Measurements from ENCODE around the gene SH3D21. TPM values are rescaled to one million over a fixed set of nuclear protein-coding genes. Genes with fewer than 3 reads are reported as not detected.

The SH3D21 gene
- total and polyA plus RNA-seq, 2 of the 8 experiments (the other 6 are each of a cell fraction or from before 2014, with no cell fraction given): 3.4 to 8.6 TPM

DNA sequence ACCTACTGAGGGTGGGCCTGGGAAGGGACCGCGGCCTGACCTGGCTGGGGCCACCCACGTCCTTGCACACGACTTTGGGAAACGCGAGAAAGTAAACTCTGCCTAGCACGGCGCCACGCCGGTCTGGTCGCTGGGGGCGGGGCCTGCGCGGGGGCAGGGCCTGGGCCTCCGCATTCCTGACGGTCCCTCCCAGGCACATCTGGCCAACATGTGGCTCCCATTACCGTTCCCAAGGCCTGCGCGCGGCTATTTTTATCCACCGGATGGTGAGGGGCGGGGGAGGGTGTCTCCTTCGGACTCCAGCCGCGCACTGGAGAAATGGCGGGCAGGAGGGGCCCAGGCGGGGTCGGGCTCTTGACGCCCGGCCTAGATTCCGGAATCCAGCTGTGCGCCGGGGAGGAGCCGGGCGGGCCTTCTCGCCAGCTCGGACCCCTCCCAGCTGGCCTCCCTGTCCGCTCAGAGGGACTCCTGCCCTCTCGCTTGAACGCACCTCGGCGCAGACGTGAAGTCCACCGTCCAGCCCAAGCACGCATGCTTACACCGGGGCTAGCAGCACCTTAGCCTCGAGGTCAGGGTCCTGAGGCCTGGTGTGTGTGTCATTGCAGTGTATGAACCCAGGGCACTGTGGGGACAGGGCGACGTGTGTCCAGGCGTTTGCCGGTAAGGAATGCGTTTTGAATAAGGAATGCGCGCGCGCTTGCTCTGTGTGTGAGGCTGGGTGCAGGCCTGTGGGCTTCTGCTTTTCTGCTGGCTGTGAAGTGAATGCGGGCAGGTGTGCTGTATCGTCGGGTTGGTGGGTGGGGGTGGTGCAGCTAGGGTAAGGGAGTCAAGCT lies 15.2 kb downstream of the SH3D21 start:
- H3K9ac ChIP-seq (replicated peaks in 1 of 4; ENCODE audit: extremely low read depth in 1 of 4, low read depth in 3 of 4, low read length in 3 of 4): peak overlapping the region in 3 of 4 experiments; percentile 1 to 48 (median 46); a peak in 4 of 7 replicates
- H3K27me3 ChIP-seq (replicated peaks in 1 of 4; ENCODE audit: control insufficient read depth in 3 of 4, extremely low read depth in 1 of 4, insufficient read depth in 3 of 4, low read length in 3 of 4): peaks cover 0 to 39% (median 20%) of the 10 kb centered on the region in 4 experiments; a peak in 5 of 7 replicates
- DNase-seq (ENCODE audit: low read depth in 1 of 2, low spot score in 2 of 2) (peak; percentile 76 to 91), FAIRE-seq (no peak)
- peak overlapping the region; percentile 87; the same call in 1 of the 2 replicates for H2BK5ac ChIP-seq (ENCODE audit: low read depth, low read length)
- no peaks in the 10 kb centered on the region for H3K79me2 ChIP-seq (ENCODE audit: control insufficient read depth in 1 of 2, insufficient read depth in 2 of 2, low read length in 2 of 2)
- H3K4me1 ChIP-seq (replicated peaks in 1 of 4; ENCODE audit: control insufficient read depth in 3 of 4, insufficient read depth in 4 of 4, low read length in 3 of 4): peaks cover 0 to 28% (median 16%) of the 10 kb centered on the region in 4 experiments; a peak in 6 of 7 replicates
- no peaks in the 10 kb centered on the region for H4K20me1 ChIP-seq (replicated peaks in 1 of 2; ENCODE audit: control insufficient read depth in 1 of 2, insufficient read depth in 2 of 2, low read length in 2 of 2)
- peak overlapping the region; percentile 92 for H2BK12ac ChIP-seq (ENCODE audit: low read depth, low read length)
- H3K18ac ChIP-seq (ENCODE audit: extremely low read depth, low read length): peak overlapping the region; percentile 81
- H3K4me3 ChIP-seq (ENCODE audit: extremely low read depth in 1 of 4, insufficient read depth in 2 of 4, low read depth in 3 of 4, low read length in 4 of 4): peak overlapping the region; percentile 49 to 67 (median 54)
- no peak overlapping the region for H3K23ac ChIP-seq (ENCODE audit: insufficient read length)
- peak overlapping the region; percentile 92 for H3K4ac ChIP-seq (replicated peaks; ENCODE audit: insufficient read length, low read depth, low read length)
- H3K23me2 ChIP-seq (ENCODE audit: low read depth, low read length): peaks cover 29% of the 10 kb centered on the region
- H3K36me3 ChIP-seq (ENCODE audit: control insufficient read depth in 2 of 4, insufficient read depth in 4 of 4, low read length in 3 of 4): no peaks in the 10 kb centered on the region; a peak in 1 of 8 replicates
- no peak overlapping the region; the same call in 1 of the 2 replicates for H2BK20ac ChIP-seq (ENCODE audit: low read length)
- no peak overlapping the region; the same call in 1 of the 2 replicates for H3K27ac ChIP-seq (ENCODE audit: low read depth, low read length)
- no peak overlapping the region for H3K14ac ChIP-seq (ENCODE audit: insufficient read length)
- H4K8ac ChIP-seq (ENCODE audit: extremely low read depth, insufficient read depth, low read length): peak overlapping the region; percentile 76; the same call in 1 of the 2 replicates
- peak overlapping the region; percentile 85 for H3K56ac ChIP-seq (replicated peaks; ENCODE audit: insufficient read length, low read depth, low read length)
- ChIA-PET POLR2A (ENCODE audit: partially characterized antibody) (interaction anchor here (0.7 to 9.3 kb wide), 20 partner anchors 10 to 225 kb away, joined by 3 to 130 read pairs (median 6); partner anchors contain the start of genes LSM10, MAP7D1, SH3D21 and STK40), CTCF (ENCODE audit: partially characterized antibody) (interaction anchor here (1.1 to 2.8 kb wide), 7 partner anchors 12 to 129 kb away, joined by 3 to 15 read pairs (median 5); partner anchors contain the start of gene OSCP1)
- no peaks in the 10 kb centered on the region for H3K79me1 ChIP-seq (ENCODE audit: low read depth, low read length)
- H3K9me3 ChIP-seq (ENCODE audit: insufficient read depth in 2 of 2, low read depth in 1 of 2, low read length in 1 of 2): no peaks in the 10 kb centered on the region
- H3K4me2 ChIP-seq (ENCODE audit: insufficient read depth in 1 of 2, low read depth in 2 of 2, low read length in 2 of 2): peak overlapping the region; percentile 79 to 88
- H2AFZ ChIP-seq (ENCODE audit: low read length): no peak overlapping the region; the same call in 1 of the 2 replicates
- H2BK120ac ChIP-seq (replicated peaks; ENCODE audit: low read depth, low read length): no peak overlapping the region
- no peak overlapping the region for H4K5ac ChIP-seq (ENCODE audit: insufficient read length, low read depth, low read length)
- no peak overlapping the region for H2AK5ac ChIP-seq (ENCODE audit: low read depth, low read length)
- 3% methylated on average over 56 of the region's 59 CpGs; no CpG with 5 or more reads in 1 of the 2 experiments for WGBS, 2 experiments (ENCODE audit: extremely low coverage in 1 of 2, insufficient coverage in 1 of 2, insufficient read length in 1 of 2, insufficient replicate concordance in 2 of 2, low coverage in 1 of 2, low lambda C conversion rate in 2 of 2, missing lambda C conversion rate in 1 of 2)
- H4K91ac ChIP-seq (replicated peaks; ENCODE audit: insufficient read length, low read length): peak overlapping the region; percentile 98
- H2BK15ac ChIP-seq (ENCODE audit: low read length): 0 out of 2 replicates have a peak overlapping the region, but pooled peaks have one; percentile 6
- TF ChIP-seq, protein P1, sequence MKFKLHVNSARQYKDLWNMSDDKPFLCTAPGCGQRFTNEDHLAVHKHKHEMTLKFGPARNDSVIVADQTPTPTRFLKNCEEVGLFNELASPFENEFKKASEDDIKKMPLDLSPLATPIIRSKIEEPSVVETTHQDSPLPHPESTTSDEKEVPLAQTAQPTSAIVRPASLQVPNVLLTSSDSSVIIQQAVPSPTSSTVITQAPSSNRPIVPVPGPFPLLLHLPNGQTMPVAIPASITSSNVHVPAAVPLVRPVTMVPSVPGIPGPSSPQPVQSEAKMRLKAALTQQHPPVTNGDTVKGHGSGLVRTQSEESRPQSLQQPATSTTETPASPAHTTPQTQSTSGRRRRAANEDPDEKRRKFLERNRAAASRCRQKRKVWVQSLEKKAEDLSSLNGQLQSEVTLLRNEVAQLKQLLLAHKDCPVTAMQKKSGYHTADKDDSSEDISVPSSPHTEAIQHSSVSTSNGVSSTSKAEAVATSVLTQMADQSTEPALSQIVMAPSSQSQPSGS (IDR thresholded peaks at IDR 0.05; ENCODE audit: low read length): 0 out of 2 replicates have a peak, but pooled peaks have one; percentile 17
- TF ChIP-seq HDAC2 (IDR thresholded peaks at IDR 0.05; ENCODE audit: borderline replicate concordance in 1 of 2, low read depth in 2 of 2, low read length in 2 of 2): peak; percentile 46 to 79; a peak in 2 of 4 replicates
- TF ChIP-seq CHD2 (IDR thresholded peaks at IDR 0.05; ENCODE audit: low read length): no peak
- TF ChIP-seq KDM4A (IDR thresholded peaks at IDR 0.05; ENCODE audit: low read depth, low read length, severe bottlenecking): peak; percentile 77
- TF ChIP-seq JUND (IDR thresholded peaks at IDR 0.05; ENCODE audit: low read length): no peak
- TF ChIP-seq, protein P2, sequence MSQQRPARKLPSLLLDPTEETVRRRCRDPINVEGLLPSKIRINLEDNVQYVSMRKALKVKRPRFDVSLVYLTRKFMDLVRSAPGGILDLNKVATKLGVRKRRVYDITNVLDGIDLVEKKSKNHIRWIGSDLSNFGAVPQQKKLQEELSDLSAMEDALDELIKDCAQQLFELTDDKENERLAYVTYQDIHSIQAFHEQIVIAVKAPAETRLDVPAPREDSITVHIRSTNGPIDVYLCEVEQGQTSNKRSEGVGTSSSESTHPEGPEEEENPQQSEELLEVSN (IDR thresholded peaks at IDR 0.05): peak; percentile 94
